ENCODE measurements around the gene CAMKK2.
"Not testable (repeated sequence)": the region's sequence is repeated elsewhere in the genome, so short reads cannot be mapped to it uniquely, and the experiment has no call there.

The CAMKK2 gene

DNA sequence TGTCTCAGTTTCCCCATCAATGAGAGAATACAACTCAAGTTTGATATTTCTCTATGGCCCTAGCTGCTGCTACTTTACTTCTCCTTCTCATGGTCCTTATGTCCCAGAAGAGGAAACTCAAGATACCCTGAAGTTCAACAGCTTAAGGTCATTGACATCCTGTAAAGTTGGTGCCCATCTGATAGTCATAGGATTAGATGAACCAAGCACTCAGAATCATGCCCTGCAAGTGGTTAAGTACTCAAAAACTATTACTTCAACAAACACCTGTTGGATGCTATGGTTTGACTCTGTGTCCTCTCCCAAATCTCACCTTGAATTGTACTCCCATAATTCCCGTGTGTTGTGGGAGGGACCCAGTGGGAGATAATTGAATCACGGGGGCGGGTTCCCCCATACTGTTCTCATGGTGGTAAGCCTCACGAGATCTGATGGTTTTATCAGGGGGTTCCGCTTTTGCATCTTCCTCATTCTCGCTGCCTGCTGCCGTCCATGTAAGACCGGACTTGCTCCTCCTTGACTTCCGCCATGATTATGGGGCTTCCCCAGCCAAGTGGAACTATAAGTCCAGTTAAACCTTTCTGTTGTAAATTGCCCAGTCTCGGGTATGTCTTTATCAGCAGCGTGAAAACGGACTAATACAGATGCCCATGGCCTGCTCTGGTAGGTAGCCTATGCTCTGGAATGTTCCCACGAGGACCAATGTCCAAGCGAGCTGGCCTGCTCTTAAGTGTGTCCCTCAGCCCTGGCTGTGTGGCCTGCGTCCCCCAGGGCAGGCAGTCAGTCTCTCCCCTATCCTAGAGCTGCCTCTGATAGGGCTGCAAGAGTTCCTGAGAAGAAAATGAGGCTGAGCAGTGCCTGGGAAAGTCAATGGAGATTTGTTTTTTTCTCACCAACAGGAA, 18.1 kb downstream of the CAMKK2 start:
- DNase-seq: no peak

DNA sequence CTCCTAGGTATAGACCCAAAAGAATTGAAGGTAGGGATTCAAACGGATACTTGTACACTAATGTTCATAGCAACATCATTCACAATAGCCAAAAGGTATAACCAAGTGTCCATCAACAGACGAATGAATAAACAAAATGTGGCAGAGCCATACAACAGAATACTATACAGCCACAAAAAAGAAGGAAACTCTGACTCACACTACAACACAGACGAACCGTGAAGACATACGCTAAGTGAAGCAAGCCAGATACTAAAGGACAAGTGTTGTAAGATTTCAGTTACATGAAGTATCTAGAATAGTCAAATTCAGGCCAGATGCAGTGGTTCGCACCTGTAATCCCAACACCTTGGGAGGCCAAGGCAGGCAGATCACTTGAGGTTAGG, 19.1 kb downstream of the CAMKK2 start:
- DNase-seq: no peak

- no peak for DNase-seq
Observed at GRCh38 chr12:121274036-121274763, 22.3 kb downstream of the CAMKK2 start.

DNA sequence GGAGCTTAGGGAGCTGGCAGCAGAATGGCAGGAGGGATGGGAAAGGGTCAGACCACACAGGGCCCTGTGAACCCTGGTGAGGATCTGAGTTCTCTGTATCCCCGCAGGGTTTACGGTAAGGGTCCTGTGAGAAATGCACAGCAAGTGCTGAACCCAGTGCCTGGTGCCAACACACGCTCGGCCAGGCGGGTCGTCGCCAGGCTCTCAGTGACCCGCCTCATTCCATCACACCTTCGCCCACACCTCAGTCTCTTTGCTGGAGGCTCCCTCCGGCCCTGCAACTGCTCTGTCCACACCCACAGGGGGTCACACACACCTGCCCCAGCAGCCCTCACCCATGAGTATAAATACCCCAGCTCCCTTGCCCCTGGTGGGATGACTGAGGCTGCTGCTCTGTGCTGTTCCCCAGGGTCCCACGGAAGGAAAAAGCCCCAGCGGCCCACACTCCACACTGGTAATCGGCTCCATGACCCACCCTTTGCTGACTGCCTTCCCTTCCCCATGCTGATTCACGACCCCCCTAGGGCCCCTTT, 23.1 kb downstream of the CAMKK2 start:
- no peak for DNase-seq

DNA sequence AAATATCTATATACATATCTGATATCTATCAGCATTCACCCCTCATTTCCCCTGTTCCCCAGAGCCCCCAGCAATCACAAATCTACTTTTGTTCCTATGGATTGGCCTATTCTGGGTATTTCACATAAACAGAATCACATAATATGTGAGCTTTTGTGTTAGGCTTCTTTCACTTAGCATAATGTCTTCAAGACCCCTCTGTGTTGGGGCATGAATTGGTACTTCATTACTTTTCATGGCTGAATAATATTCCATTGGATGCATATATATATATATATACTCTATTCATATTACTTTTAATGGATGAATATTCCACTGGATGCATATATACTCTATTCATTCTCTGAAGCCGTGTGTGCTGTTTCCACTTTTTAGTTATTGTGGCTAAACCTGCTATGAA, 28.7 kb downstream of the CAMKK2 start:
- DNase-seq: no peak

DNA sequence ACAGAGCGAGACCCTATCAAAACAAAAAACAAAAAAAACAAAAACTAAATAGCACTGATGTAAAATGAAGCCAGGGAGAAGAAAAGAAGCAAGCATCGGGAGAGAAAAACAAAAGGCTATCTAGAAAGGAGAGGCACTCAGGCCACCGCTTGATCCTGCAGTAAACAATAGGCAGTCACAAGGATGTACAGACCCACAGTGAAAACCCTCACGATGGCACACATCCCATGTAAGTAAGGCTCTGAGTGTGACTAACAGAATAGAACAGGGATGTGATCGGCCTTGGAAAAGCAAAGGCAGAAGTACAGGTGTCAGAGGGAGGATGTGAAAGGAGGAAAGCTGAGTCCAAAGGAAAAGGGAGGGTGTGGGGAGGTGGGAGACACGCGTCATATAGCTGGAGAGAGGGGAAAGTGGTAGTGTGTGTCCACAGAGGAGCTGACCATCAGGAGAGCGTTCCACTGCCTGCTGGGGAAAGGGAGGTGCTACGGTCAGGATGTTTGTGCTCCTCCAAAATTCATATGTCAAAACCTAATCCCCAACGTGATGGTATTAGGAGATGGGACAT, 31.5 kb downstream of the CAMKK2 start:
- DNase-seq: no peak

DNA sequence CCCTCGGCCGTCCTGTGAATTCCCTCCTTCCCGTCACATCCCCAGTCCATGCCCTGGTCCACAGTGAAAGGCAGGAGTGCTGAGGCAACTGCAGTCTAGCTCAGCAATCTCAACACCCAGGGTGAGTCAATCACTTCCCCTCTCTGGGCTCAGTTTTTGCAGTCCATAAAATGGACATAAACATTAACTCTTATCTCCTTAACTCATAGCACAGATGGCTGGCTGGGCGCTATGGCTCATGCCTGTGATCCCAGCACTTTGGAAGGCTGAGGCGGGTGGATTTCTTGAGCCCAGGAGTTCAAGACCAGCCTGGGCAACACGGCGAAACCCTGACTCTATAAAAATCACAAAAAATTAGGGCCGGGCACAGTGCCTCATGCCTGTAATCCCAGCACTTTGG, 32.4 kb downstream of the CAMKK2 start:
- no peak for DNase-seq

GRCh38 chr12:121263206-121263935, 33.1 kb downstream of the CAMKK2 start:
- no peak for DNase-seq

GRCh38 chr12:121261398-121261797, 35.1 kb downstream of the CAMKK2 start:
- no peak for DNase-seq

DNA sequence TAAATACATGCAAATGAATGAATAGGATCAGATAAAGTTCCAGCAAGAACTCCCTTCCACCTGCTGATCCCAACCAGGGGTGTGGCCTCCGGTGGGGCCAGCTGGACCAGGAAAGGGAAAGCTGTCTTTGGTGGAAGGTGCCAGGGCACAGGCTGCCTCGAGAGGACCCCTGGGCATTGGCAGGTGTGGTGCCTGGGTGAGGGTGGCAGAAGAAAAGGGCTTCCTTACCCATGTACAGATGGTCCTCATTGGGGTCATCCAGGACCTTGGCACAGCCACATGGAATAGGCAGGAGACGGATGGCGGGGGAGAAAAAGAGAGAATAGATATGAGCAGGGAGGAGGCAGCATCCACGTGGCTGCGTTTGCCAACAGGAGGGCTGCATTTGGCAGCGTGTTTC, 36.4 kb downstream of the CAMKK2 start:
- no peak for DNase-seq

DNA sequence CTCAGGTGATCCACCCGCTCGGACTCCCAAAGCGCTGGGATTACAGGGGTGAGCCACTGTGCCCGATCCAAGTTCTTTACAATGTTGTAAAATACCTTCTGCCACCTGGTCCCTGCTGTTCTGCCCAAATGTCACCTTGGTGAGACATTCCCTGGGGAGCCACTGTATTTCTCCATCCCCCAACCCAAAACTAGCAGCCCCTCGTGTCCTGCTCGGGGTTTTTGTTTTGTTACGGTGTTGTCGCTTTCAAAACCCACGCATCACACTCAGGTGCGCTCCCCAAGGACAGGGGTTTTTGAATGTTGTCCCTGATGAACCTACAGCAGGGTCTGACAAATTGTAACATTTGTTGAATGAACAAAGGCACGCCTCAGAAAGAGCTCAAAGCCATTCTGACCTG, 37.4 kb downstream of the CAMKK2 start:
- DNase-seq: no peak

DNA sequence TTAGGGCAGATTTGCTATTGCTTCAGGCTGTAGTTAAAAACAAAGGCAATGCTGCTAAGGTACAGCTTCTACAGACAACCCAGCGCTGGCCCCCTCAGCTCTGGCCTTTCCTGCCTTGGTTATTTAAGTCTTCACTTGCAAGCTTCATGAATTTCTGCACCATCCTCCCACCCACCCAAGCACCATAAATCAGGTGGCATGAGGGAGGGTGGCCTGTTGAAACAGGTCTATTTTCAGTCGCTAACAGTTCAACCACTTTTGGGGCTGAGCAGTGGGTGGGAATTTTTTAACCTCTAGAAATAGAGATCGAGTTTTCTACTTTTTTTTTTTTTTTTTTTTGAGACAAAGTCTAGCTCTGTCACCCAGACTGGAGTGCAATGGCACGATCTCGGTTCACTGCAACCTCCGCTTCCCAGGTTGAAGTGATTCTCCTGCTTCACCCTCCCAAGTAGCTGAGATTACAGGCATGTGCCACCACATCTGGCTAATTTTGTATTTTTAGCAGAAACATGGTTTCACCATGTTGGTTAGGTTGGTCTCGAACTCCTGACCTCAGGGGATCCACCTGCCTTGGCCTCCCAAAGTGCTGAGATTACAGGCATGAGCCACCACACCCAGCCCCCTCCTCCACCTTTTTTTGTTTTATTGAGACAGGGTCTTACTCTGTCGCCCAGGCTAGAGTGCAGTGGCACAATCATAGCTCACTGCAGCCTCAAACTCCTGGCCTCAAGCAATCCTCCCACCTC, 38.6 kb downstream of the CAMKK2 start:
- DNase-seq: not testable (repeated sequence)

DNA sequence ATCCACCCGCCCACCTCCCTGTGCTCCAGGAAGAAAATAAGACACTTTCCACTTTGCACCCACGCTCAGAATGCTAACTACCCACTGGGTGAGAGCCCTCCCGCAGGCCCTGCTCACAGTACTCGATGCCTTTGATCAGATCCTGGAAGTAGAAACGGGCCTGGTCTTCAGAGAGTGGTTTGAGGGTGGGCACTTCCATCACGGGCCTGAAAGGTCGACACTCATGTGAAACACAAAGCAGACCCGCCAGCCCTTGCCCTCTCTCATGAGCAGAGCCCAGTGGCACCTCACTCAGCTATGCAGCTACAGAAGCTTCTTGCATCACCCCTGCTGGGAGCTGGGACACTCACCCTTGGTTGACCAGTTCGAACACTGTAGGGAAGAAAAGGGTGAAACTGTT, 41.1 kb downstream of the CAMKK2 start:
- DNase-seq: no peak

DNA sequence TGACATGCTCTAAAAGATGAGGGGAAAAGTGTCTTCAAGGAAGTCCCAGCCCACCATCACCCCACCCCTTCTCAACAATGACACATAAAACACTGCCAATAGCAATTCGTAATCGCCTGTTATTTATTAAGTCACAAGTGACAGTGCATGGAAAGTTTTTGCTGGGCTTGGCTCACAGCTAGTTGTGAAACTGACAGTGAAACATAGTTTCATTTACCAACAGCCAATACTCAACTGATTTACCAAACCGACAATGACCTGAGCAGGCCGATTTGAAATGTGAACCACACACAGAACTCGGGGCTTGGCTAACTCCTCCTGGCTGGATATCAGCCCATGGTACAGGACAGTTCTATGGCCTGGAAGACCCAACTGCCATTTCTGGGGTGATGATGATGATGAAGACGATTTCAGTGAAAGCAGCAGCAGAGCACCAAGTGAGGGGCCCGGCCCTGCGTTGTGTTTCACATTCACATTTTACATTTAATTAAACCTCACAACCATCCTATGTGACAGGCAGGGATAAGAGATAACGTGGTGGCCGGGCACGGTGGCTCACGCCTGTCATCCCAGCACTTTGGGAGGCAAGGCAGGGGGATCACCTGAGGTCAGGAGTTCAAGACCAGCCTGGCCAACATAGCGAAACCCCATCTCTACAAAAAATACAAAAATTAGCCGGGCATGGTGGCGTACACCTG, 42.7 kb downstream of the CAMKK2 start:
- DNase-seq: no peak

GRCh38 chr12:121252712-121253345, 43.7 kb downstream of the CAMKK2 start:
- no peak for DNase-seq

DNA sequence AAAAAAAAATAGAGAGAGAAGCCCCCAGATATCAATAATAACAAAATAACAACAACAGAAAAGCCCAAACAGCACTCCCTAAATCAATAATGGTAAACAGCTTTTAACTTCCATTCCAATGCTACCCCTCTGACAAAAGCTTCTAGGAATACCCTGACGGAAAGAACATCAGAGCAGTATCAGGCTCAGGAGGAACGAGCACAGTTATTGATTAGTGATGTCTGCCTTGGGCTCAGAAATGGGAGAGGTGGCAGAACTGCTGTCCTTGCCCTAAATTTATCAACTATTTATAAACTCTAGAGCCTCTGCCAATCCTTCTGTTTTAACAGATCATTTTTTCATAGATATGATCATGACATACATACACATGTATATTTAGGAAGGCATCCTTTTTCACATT, 44.7 kb downstream of the CAMKK2 start:
- DNase-seq: no peak

DNA sequence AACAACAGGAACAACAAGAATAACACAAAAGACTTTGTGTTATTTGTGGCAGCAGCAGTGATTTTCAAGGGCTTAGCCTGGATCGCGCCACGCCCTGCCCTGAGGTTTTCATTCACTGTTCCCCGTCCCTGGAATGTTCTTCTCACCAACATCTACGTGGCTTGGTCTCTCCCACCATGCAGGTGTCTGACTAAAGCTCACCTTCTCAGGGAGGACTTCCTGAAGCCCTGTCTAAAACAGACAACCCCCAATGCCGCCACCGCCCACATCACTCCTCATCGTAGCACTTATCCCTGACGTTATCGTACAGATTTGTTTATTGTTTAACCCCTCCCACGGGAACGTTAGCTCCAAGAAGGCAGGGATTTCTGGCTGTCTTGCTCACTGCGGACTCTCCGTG, 46.1 kb downstream of the CAMKK2 start:
- no peak for DNase-seq

DNA sequence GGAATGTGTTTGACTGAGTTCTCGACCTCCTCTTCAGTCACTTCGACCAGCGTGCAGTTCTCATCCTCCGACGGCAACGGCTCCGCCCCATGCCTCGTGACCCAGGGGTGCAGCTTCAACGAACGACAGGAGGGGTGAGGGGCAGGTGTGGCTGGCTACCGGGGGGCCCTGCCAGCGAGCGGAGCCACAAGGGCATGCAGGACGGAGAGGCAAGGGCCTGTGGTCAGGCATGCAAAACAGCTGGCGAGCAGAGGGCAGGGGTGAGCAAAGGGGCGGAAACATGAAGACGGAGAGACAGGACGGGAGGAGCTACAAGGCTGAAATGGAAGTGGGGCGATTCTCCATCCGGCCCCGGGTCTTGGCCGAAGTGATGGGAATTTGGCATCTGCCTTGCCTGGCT, 47.9 kb downstream of the CAMKK2 start:
- no peak for DNase-seq

DNA sequence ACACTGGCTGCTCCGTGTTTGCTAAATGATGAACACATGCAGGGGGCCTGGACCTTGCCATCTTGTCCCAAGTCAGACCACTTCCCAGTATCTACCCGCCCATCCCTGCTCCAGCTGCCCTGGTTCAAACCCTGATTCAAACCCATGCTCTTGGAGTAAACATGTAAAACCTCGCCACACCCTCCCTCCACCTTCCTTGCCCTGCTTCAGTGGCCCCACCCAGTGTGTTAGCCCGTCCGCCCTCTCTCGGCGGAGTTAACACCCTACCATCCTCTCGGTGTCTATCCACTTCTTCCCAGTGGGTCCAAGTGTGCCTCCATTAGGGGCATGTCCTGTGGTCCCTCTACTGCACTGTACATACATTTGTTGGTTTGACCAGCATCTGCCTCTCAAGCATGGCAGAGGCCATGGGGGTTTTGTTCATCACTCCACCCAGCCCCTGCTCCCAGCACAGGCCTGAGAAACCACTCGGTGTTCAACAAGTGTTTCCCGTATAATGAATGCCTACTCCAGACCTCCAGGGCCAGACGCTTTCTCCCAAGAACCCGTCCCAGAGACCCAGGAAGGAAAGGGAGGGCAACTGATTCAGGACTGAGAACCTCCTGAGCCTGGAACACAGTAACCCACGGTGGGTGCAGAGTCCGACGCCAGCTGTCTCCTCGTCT, 49.5 kb downstream of the CAMKK2 start:
- no peak for DNase-seq

DNA sequence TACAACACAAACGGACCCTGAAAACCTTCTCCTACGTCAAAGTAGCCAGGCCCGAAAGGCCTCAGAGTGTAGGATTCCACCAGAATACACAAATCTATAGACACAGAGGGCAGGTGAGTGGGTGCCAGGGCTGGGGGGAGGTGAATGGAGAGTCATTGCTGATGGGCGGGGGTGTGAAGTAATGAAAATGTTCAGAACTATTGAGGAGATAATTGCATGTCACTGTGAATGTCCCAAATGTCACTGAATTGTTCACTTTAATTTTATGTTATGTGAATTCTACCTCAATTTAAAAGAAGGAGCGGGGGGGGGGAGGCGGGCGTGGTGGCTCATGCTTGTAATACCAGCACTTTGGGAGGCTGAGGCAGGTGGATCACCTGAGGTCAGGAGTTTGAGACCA, 50.6 kb downstream of the CAMKK2 start:
- no peak for DNase-seq

DNA sequence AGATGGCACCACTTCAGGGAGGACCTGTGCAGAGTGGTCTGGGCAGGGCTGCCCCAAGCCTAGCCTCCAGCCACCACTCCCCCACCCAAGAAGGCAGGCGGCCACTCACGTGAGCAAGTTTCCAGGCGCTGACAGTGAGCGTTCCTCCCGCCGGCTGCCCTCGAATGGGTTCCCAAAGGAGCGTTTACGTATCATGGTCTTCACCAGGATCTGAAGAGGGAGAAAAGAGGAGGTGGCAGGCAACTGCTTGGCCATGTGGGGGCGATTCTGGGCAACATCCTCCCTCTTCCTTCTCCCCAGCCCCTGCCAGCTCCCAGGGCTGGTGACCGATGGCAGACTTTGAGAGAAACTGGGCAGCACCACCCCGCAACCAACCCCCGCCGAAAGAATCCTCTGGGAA, 51.5 kb downstream of the CAMKK2 start:
- no peak for DNase-seq

All from T1000 (cell line).